ENCODE results near the gene DDX17.

The DDX17 gene

DNA sequence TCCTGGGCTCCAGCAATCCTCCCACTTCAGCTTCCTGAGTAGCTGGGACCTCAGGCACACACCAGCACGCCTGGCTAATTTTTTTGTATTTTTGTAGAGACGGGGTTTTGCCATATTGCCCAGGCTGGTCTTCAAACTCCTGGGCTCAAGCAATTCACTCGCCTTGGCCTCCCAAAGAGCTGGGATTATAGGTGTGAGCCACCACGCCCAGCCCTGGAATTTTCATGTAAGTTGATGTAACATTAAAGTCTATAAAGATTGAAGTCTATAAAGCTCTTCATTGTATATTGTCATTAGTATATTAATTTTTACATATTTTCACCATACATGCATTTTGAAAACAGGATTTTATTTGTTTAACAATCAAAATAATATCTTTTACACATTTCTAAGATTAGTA, 12.5 kb upstream of the DDX17 start:
- Histone ChIP-seq H3K9me3 (ENCODE audit: control insufficient read depth in 1 of 2, low read length in 2 of 2) (no peaks in the 10 kb centered on the region), H3K27me3 (ENCODE audit: control insufficient read depth in 1 of 2, insufficient read depth in 2 of 2, low read length in 2 of 2) (no peaks in the 10 kb centered on the region), H3K27ac (ENCODE audit: low read depth, low read length) (no peak overlapping the region), H3K9ac (ENCODE audit: low read depth in 1 of 2, low read length in 2 of 2) (no peak overlapping the region), H3K36me3 (ENCODE audit: control insufficient read depth in 1 of 2, insufficient read depth in 2 of 2, low read length in 2 of 2) (no peaks in the 10 kb centered on the region), H3K4me3 (ENCODE audit: low read depth in 1 of 2, low read length in 2 of 2) (no peak overlapping the region), H3K4me1 (ENCODE audit: control insufficient read depth in 1 of 2, insufficient read depth in 2 of 2, low read length in 2 of 2) (no peaks in the 10 kb centered on the region)

DNA sequence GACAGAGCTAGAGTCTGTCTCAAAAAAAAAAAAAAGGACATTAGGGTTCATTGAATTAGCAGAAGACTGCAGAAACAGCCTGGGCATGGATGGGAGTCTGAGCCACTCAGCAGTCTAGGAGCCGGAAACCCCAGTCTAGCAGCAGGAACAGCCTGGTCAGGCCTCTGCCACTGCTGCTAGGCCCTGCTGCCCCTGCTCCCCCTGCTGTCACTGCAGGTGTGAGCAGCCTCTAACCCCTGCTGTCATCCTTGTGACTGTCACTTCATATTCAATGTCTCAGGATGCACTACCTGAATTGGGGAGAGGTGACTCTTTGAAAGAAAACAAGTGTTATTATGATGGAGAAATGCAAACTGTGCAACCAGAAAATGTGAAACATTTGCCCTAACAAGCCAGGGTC, 7.0 kb upstream of the DDX17 start:
- Histone ChIP-seq H3K36me3 (ENCODE audit: control insufficient read depth in 1 of 2, insufficient read depth in 2 of 2, low read length in 2 of 2) (no peaks in the 10 kb centered on the region), H3K27me3 (ENCODE audit: control insufficient read depth in 1 of 2, insufficient read depth in 2 of 2, low read length in 2 of 2) (no peaks in the 10 kb centered on the region), H3K27ac (ENCODE audit: low read depth, low read length) (no peak overlapping the region), H3K9ac (ENCODE audit: low read depth in 1 of 2, low read length in 2 of 2) (no peak overlapping the region), H3K4me3 (ENCODE audit: low read depth in 1 of 2, low read length in 2 of 2) (no peak overlapping the region), H3K4me1 (ENCODE audit: control insufficient read depth in 1 of 2, insufficient read depth in 2 of 2, low read length in 2 of 2) (no peaks in the 10 kb centered on the region), H3K9me3 (ENCODE audit: control insufficient read depth in 1 of 2, low read length in 2 of 2) (no peaks in the 10 kb centered on the region)

DNA sequence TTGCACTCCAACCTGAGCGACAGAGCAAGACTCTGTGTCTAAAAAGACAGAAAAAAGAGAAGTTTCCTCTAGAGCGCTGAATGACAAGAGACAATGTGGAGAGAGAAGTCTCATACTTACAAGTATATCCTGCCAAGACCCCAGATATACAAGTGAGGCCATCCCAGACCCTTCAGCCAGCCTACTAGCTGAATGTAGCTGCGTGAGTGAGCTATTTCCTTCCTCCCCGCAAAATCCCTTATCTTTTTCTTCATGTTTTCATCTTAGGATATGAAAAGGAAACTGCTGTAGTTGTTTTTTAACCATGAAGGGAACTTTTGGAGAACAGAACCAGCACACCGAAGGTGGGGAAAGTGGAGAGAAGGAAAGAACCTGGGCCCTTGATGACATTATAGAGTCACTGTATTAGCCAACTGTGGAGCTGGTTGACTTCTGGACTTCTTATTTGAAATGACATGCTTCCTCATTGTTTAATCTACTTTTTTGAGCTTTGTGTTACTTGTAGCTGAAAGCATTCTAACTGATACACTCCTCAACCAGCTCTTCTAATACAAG, 4.4 kb upstream of the DDX17 start:
- no peaks in the 10 kb centered on the region for H3K36me3 ChIP-seq (ENCODE audit: control insufficient read depth in 1 of 2, insufficient read depth in 2 of 2, low read length in 2 of 2)

GRCh38 chr22:38505541-38506117, 482 bp downstream of the DDX17 start:
- H3K27me3 ChIP-seq (ENCODE audit: control insufficient read depth in 1 of 2, insufficient read depth in 2 of 2, low read length in 2 of 2), result no peaks in the 10 kb centered on the region
- peak overlapping the region; percentile 80 to 81 for H3K4me3 ChIP-seq (ENCODE audit: low read depth in 1 of 2, low read length in 2 of 2)
- peak overlapping the region; percentile 100 for H3K27ac ChIP-seq (ENCODE audit: low read depth, low read length)
- peak overlapping the region; percentile 99 for H3K9ac ChIP-seq (ENCODE audit: low read depth in 1 of 2, low read length in 2 of 2)
- peaks cover 5 to 19% of the 10 kb centered on the region in 2 donors for H3K36me3 ChIP-seq (ENCODE audit: control insufficient read depth in 1 of 2, insufficient read depth in 2 of 2, low read length in 2 of 2)
- H3K9me3 ChIP-seq (ENCODE audit: control insufficient read depth in 1 of 2, low read length in 2 of 2), result no peaks in the 10 kb centered on the region
- H3K4me1 ChIP-seq (ENCODE audit: control insufficient read depth in 1 of 2, insufficient read depth in 2 of 2, low read length in 2 of 2), result peaks cover 30% of the 10 kb centered on the region in 2 donors

More for the DNA sequence above, 4.4 kb upstream of the DDX17 start:
- Histone ChIP-seq H3K4me1 (ENCODE audit: control insufficient read depth in 1 of 2, insufficient read depth in 2 of 2, low read length in 2 of 2) (peaks cover 0 to 4% of the 10 kb centered on the region in 2 donors), H3K27ac (ENCODE audit: low read depth, low read length) (no peak overlapping the region), H3K4me3 (ENCODE audit: low read depth in 1 of 2, low read length in 2 of 2) (no peak overlapping the region), H3K27me3 (ENCODE audit: control insufficient read depth in 1 of 2, insufficient read depth in 2 of 2, low read length in 2 of 2) (no peaks in the 10 kb centered on the region), H3K9ac (ENCODE audit: low read depth in 1 of 2, low read length in 2 of 2) (no peak overlapping the region), H3K9me3 (ENCODE audit: control insufficient read depth in 1 of 2, low read length in 2 of 2) (no peaks in the 10 kb centered on the region)

- Histone ChIP-seq H3K9me3 (ENCODE audit: control insufficient read depth in 1 of 2, low read length in 2 of 2) (no peaks in the 10 kb centered on the region), H3K4me3 (ENCODE audit: low read depth in 1 of 2, low read length in 2 of 2) (peak overlapping the region; percentile 80 to 81), H3K4me1 (ENCODE audit: control insufficient read depth in 1 of 2, insufficient read depth in 2 of 2, low read length in 2 of 2) (peaks cover 30% of the 10 kb centered on the region in 2 donors), H3K27ac (ENCODE audit: low read depth, low read length) (peak overlapping the region; percentile 100), H3K27me3 (ENCODE audit: control insufficient read depth in 1 of 2, insufficient read depth in 2 of 2, low read length in 2 of 2) (no peaks in the 10 kb centered on the region), H3K9ac (ENCODE audit: low read depth in 1 of 2, low read length in 2 of 2) (peak overlapping the region; percentile 99), H3K36me3 (ENCODE audit: control insufficient read depth in 1 of 2, insufficient read depth in 2 of 2, low read length in 2 of 2) (peaks cover 5 to 24% of the 10 kb centered on the region in 2 donors)
Observed at GRCh38 chr22:38504731-38505540, 1.2 kb downstream of the DDX17 start.

DNA sequence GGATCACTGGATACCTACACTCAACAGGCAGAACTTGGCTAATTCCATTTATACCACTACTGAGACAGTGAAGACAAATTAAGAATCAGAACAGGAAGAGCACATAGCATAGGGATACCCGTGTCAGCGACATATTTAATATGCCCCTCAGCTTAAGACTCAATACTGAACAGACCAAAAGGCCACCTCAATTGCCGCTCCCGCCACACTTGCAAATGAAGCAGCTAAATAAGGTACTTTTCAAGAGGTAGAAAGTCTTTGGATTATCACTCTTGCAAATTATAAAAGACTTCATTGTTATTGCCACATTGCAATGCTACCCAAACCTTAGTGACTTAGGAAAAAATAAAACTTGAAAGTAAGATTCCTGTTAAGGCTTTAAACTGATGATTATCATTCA, 3.1 kb downstream of the DDX17 start:
- Histone ChIP-seq H3K4me3 (ENCODE audit: low read depth in 1 of 2, low read length in 2 of 2) (peak overlapping the region; percentile 80 to 81), H3K4me1 (ENCODE audit: control insufficient read depth in 1 of 2, insufficient read depth in 2 of 2, low read length in 2 of 2) (peaks cover 36 to 37% of the 10 kb centered on the region in 2 donors), H3K36me3 (ENCODE audit: control insufficient read depth in 1 of 2, insufficient read depth in 2 of 2, low read length in 2 of 2) (peaks cover 20 to 42% of the 10 kb centered on the region in 2 donors), H3K27ac (ENCODE audit: low read depth, low read length) (no peak overlapping the region), H3K9ac (ENCODE audit: low read depth in 1 of 2, low read length in 2 of 2) (peak overlapping the region; percentile 21 to 99), H3K27me3 (ENCODE audit: control insufficient read depth in 1 of 2, insufficient read depth in 2 of 2, low read length in 2 of 2) (no peaks in the 10 kb centered on the region), H3K9me3 (ENCODE audit: control insufficient read depth in 1 of 2, low read length in 2 of 2) (no peaks in the 10 kb centered on the region)

GRCh38 chr22:38501797-38502672, 4.1 kb downstream of the DDX17 start:
- no peaks in the 10 kb centered on the region for H3K27me3 ChIP-seq (ENCODE audit: control insufficient read depth in 1 of 2, insufficient read depth in 2 of 2, low read length in 2 of 2)
- peaks cover 35 to 37% of the 10 kb centered on the region in 2 donors for H3K4me1 ChIP-seq (ENCODE audit: control insufficient read depth in 1 of 2, insufficient read depth in 2 of 2, low read length in 2 of 2)
- H3K27ac ChIP-seq (ENCODE audit: low read depth, low read length), result no peak overlapping the region
- no peaks in the 10 kb centered on the region for H3K9me3 ChIP-seq (ENCODE audit: control insufficient read depth in 1 of 2, low read length in 2 of 2)
- no peak overlapping the region for H3K9ac ChIP-seq (ENCODE audit: low read depth in 1 of 2, low read length in 2 of 2)
- peaks cover 26 to 52% of the 10 kb centered on the region in 2 donors for H3K36me3 ChIP-seq (ENCODE audit: control insufficient read depth in 1 of 2, insufficient read depth in 2 of 2, low read length in 2 of 2)
- peak overlapping the region in 1 of 2 donors; percentile 80 for H3K4me3 ChIP-seq (ENCODE audit: low read depth in 1 of 2, low read length in 2 of 2)

- Histone ChIP-seq H3K9me3 (ENCODE audit: control insufficient read depth in 1 of 2, low read length in 2 of 2) (no peaks in the 10 kb centered on the region), H3K36me3 (ENCODE audit: control insufficient read depth in 1 of 2, insufficient read depth in 2 of 2, low read length in 2 of 2) (peaks cover 57 to 88% of the 10 kb centered on the region in 2 donors)
Observed at GRCh38 chr22:38497869-38498268, 8.2 kb downstream of the DDX17 start.

DNA sequence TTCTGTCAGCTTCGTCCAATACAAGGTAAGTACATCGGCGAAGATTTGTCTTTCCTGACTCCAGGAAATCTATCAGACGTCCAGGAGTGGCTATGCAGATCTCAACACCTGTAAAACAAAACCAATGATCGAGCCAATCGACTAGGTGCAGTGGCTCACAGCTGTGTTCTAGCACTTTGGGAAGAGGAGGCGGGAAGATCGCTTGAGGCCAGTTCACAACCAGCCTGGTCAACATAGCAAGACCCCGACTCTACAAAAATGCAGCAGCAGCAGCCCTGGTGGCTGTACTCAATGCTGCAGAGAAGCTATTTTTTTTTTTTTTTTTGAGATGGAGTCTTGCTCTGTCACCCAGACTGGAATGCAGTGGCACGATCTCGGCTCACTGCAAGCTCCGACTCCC, 11.2 kb downstream of the DDX17 start:
- Histone ChIP-seq H3K27me3 (ENCODE audit: control insufficient read depth in 1 of 2, insufficient read depth in 2 of 2, low read length in 2 of 2) (no peaks in the 10 kb centered on the region), H3K9me3 (ENCODE audit: control insufficient read depth in 1 of 2, low read length in 2 of 2) (no peaks in the 10 kb centered on the region), H3K27ac (ENCODE audit: low read depth, low read length) (no peak overlapping the region), H3K9ac (ENCODE audit: low read depth in 1 of 2, low read length in 2 of 2) (no peak overlapping the region), H3K4me1 (ENCODE audit: control insufficient read depth in 1 of 2, insufficient read depth in 2 of 2, low read length in 2 of 2) (peaks cover 16 to 17% of the 10 kb centered on the region in 2 donors), H3K36me3 (ENCODE audit: control insufficient read depth in 1 of 2, insufficient read depth in 2 of 2, low read length in 2 of 2) (peaks cover 71 to 95% of the 10 kb centered on the region in 2 donors), H3K4me3 (ENCODE audit: low read depth in 1 of 2, low read length in 2 of 2) (no peak overlapping the region)

More at GRCh38 chr22:38497869-38498268, 8.2 kb downstream of the DDX17 start:
- H3K4me3 ChIP-seq (ENCODE audit: low read depth in 1 of 2, low read length in 2 of 2), result no peak overlapping the region
- H3K9ac ChIP-seq (ENCODE audit: low read depth in 1 of 2, low read length in 2 of 2), result no peak overlapping the region
- no peaks in the 10 kb centered on the region for H3K27me3 ChIP-seq (ENCODE audit: control insufficient read depth in 1 of 2, insufficient read depth in 2 of 2, low read length in 2 of 2)
- H3K4me1 ChIP-seq (ENCODE audit: control insufficient read depth in 1 of 2, insufficient read depth in 2 of 2, low read length in 2 of 2), result peaks cover 20 to 21% of the 10 kb centered on the region in 2 donors
- H3K27ac ChIP-seq (ENCODE audit: low read depth, low read length), result no peak overlapping the region

Data from duodenal mucosa (tissue), 2 donors.